ENCODE results near the gene TRAK1. TPM values are rescaled to one million over a fixed set of nuclear protein-coding genes. Genes with fewer than 3 reads are reported as not detected.

The TRAK1 gene
- total RNA-seq, 2 experiments from 2014 or later = 62.5 to 88.3 TPM

- H3K9me2 ChIP-seq (ENCODE audit: insufficient read depth, low read length) = no peaks in the 10 kb centered on the region
- H3K79me2 ChIP-seq (ENCODE audit: insufficient read depth, low read depth, low read length) = no peaks in the 10 kb centered on the region
- H3K4me1 ChIP-seq (ENCODE audit: insufficient read depth, low read length, poor library complexity, severe bottlenecking) = no peaks in the 10 kb centered on the region
- no peaks in the 10 kb centered on the region for H4K20me1 ChIP-seq (ENCODE audit: insufficient read depth, low read length)
- no peaks in the 10 kb centered on the region for H3K9me3 ChIP-seq (ENCODE audit: low read length)
- DNase-seq (ENCODE audit: low spot score) = no peak
- CTCF ChIA-PET (ENCODE audit: unreplicated experiment) = no interaction called here
- H3K4me3 ChIP-seq (ENCODE audit: low read depth, low read length, poor library complexity, severe bottlenecking) = no peak overlapping the region
- H2AFZ ChIP-seq (ENCODE audit: low read length) = no peak overlapping the region
- intact Hi-C loops (cut with micrococcal nuclease; ENCODE audit: unreplicated experiment) = no loop called here
- no peak overlapping the region for H3K4me2 ChIP-seq (ENCODE audit: low read length)
- H3K36me3 ChIP-seq (ENCODE audit: insufficient read depth, low read length) = no peaks in the 10 kb centered on the region
- TF ChIP-seq EZH2phosphoT487 (IDR thresholded peaks at IDR 0.05; ENCODE audit: borderline replicate concordance, low read depth, low read length) = no peak
- TF ChIP-seq, protein P1, sequence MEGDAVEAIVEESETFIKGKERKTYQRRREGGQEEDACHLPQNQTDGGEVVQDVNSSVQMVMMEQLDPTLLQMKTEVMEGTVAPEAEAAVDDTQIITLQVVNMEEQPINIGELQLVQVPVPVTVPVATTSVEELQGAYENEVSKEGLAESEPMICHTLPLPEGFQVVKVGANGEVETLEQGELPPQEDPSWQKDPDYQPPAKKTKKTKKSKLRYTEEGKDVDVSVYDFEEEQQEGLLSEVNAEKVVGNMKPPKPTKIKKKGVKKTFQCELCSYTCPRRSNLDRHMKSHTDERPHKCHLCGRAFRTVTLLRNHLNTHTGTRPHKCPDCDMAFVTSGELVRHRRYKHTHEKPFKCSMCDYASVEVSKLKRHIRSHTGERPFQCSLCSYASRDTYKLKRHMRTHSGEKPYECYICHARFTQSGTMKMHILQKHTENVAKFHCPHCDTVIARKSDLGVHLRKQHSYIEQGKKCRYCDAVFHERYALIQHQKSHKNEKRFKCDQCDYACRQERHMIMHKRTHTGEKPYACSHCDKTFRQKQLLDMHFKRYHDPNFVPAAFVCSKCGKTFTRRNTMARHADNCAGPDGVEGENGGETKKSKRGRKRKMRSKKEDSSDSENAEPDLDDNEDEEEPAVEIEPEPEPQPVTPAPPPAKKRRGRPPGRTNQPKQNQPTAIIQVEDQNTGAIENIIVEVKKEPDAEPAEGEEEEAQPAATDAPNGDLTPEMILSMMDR (conservative IDR thresholded peaks at IDR 0.05; ENCODE audit: low read length) = no peak
- POLR2A ChIA-PET = interaction anchor here (0.5 kb wide), 1 partner anchor 187 kb away, joined by 3 read pairs; no protein-coding TSS in a partner anchor
- BruUV-seq (replicated peaks) = no TSS peak
- no peak overlapping the region for H3K27ac ChIP-seq (ENCODE audit: low read depth, low read length, poor library complexity, severe bottlenecking)
Measured at GRCh38 chr3:42262525-42262924, 171.4 kb downstream of the TRAK1 start.

GRCh38 chr3:42263354-42264346 is 172.5 kb downstream of the TRAK1 start:
- Histone ChIP-seq H3K79me2 (ENCODE audit: insufficient read depth, low read depth, low read length) (no peaks in the 10 kb centered on the region), H3K4me1 (ENCODE audit: insufficient read depth, low read length, poor library complexity, severe bottlenecking) (no peaks in the 10 kb centered on the region), H2AFZ (ENCODE audit: low read length) (no peak overlapping the region), H3K9me2 (ENCODE audit: insufficient read depth, low read length) (no peaks in the 10 kb centered on the region), H3K4me2 (ENCODE audit: low read length) (no peak overlapping the region), H3K9me3 (ENCODE audit: low read length) (no peaks in the 10 kb centered on the region), H3K4me3 (ENCODE audit: low read depth, low read length, poor library complexity, severe bottlenecking) (no peak overlapping the region), H3K36me3 (ENCODE audit: insufficient read depth, low read length) (no peaks in the 10 kb centered on the region), H3K27ac (ENCODE audit: low read depth, low read length, poor library complexity, severe bottlenecking) (no peak overlapping the region), H4K20me1 (ENCODE audit: insufficient read depth, low read length) (no peaks in the 10 kb centered on the region)
- ChIA-PET POLR2A (no interaction called here), CTCF (ENCODE audit: unreplicated experiment) (no interaction called here)
- no TSS peak for BruUV-seq (replicated peaks)
- TF ChIP-seq EZH2phosphoT487 (IDR thresholded peaks at IDR 0.05; ENCODE audit: borderline replicate concordance, low read depth, low read length) = no peak
- TF ChIP-seq, protein P1 (conservative IDR thresholded peaks at IDR 0.05; ENCODE audit: low read length) = no peak
- DNase-seq (ENCODE audit: low spot score) = no peak
- intact Hi-C loops (cut with micrococcal nuclease; ENCODE audit: unreplicated experiment) = no loop called here

Data from OCI-LY7 (cell line).